IMR-90 (cell line): ENCODE results near the gene PRSS12.

Source experiments
- CEBPB ChIP-seq: IDR thresholded peaks from 2 replicates; pipeline ENCODE4 v1.6.1; 2012; ENCODE audit warnings: low read depth, low read length, improper control_type of control experiment
- NFE2L2 ChIP-seq: fragments of 150-350 bp; IDR thresholded peaks from 2 replicates; pipeline ENCODE4 v1.6.1; 2016; ENCODE audit warnings: low read depth, mild to moderate bottlenecking, low read length
- SMC3 ChIP-seq: fragments of 150-350 bp; IDR thresholded peaks from 2 replicates; pipeline ENCODE4 v1.6.1; 2016; ENCODE audit warnings: low read depth, mild to moderate bottlenecking, antibody characterized with exemption, low read length, moderate library complexity
- TF ChIP-seq, protein P1 (sequence below): conservative IDR thresholded peaks from 2 replicates; pipeline ENCODE4 v1.5.1; 2012; ENCODE audit warnings: mild to moderate bottlenecking, low read depth, low read length, improper control_type of control experiment

DNA sequence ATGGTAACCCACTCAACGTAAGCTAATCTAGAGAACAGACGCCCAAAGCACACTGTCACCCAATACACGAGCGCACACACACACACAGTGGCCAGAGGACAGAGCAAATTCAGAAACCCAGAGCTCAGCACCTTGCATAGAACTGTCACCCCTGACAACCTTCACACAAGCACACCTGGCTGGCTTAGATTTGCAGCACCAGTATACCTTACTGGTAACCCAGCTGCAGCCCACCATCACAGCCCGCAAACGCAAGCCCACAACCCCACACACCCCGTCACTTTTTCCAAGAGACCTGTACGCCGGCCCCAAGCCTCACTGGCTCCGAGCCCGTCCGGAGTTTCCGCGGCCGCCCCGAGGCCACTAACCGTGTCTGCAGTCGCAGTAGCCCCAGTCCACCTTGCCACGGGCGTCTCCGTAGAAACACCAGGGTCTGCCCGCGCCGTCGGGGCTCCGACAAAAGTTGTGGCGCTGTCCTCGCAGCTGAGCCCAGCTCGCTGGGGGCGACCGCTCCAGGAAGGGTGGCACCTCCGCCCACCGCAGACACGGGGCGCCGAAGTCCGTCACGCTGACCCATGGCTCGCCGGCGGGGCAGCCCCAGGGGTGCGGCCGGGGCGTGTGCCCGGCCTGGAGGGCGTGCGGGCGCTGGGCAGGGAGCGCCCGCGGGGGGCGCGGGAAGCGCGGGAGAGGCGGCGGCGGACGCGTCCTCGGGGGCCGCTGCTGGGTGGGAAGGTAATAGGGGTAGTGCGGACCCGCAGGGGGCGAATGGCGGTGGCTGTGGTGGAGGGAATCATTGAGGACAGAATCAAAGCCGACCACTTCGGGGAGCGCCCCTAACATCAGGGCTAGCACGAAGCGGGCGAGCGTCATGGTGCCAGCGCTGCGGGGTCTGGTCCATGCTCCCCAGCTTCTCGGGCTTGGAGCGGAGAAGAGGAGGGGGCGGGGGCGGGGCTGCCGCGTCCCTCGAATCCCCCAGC is 664 bp downstream of the PRSS12 start:
- TF ChIP-seq, protein P1, sequence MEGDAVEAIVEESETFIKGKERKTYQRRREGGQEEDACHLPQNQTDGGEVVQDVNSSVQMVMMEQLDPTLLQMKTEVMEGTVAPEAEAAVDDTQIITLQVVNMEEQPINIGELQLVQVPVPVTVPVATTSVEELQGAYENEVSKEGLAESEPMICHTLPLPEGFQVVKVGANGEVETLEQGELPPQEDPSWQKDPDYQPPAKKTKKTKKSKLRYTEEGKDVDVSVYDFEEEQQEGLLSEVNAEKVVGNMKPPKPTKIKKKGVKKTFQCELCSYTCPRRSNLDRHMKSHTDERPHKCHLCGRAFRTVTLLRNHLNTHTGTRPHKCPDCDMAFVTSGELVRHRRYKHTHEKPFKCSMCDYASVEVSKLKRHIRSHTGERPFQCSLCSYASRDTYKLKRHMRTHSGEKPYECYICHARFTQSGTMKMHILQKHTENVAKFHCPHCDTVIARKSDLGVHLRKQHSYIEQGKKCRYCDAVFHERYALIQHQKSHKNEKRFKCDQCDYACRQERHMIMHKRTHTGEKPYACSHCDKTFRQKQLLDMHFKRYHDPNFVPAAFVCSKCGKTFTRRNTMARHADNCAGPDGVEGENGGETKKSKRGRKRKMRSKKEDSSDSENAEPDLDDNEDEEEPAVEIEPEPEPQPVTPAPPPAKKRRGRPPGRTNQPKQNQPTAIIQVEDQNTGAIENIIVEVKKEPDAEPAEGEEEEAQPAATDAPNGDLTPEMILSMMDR, result no peak
- TF ChIP-seq NFE2L2, result no peak
- no peak for TF ChIP-seq CEBPB
- no peak for TF ChIP-seq SMC3
